HepG2 (cell line): ENCODE results near the gene ZNF563. TPM values are rescaled to one million over a fixed set of nuclear protein-coding genes. Genes with fewer than 3 reads are reported as not detected.

ENCODE experiments used
- DBP ChIP-seq: sonication (generic); formaldehyde crosslinking; IDR thresholded peaks from 2 replicates; pipeline ENCODE4 v1.4.0; 2020; ENCODE audit warnings: missing genetic modification reagents; ENCODE audit errors: not compliant biosample characterization
- FOSL2 ChIP-seq: sonication (generic); formaldehyde crosslinking; IDR thresholded peaks from 2 replicates; pipeline ENCODE4 v1.4.0; 2020; ENCODE audit warnings: missing genetic modification reagents
- GRHL1 ChIP-seq: sonication (generic); formaldehyde crosslinking; conservative IDR thresholded peaks from 2 replicates; pipeline ENCODE4 v1.8.0; 2022; ENCODE audit warnings: missing genetic modification reagents
- KDM2A ChIP-seq: sonication (generic); formaldehyde crosslinking; IDR thresholded peaks from 2 replicates; pipeline ENCODE4 v1.4.0; 2020; ENCODE audit warnings: low read depth, missing genetic modification reagents, borderline replicate concordance
- MBNL3 ChIP-seq: fragments of 250-450 bp; sonication (Bioruptor Pico); conservative IDR thresholded peaks from 2 replicates; pipeline ENCODE4 v1.8.0; 2022; ENCODE audit warnings: mild to moderate bottlenecking, inconsistent platforms
- MTF1 ChIP-seq: sonication (generic); formaldehyde crosslinking; IDR thresholded peaks from 2 replicates; pipeline ENCODE4 v1.5.0; 2020; ENCODE audit warnings: missing genetic modification reagents
- MXI1 ChIP-seq: IDR thresholded peaks from 3 replicates; pipeline ENCODE4 v1.6.1; 2012; ENCODE audit warnings: low read depth, low read length, inconsistent platforms, borderline replicate concordance
- MYC ChIP-seq: sonication (generic); formaldehyde crosslinking; IDR thresholded peaks from 2 replicates; pipeline ENCODE4 v1.9.0; 2021; ENCODE audit warnings: missing genetic modification reagents, borderline replicate concordance
- RARA ChIP-seq: IDR thresholded peaks from 2 replicates; pipeline ENCODE4 v1.6.1; 2016; ENCODE audit warnings: missing genetic modification reagents, missing compliant biosample characterization
- SMAD1 ChIP-seq: sonication (generic); formaldehyde crosslinking; IDR thresholded peaks from 2 replicates; pipeline ENCODE4 v1.4.0; 2020; ENCODE audit warnings: missing genetic modification reagents, low read depth, mild to moderate bottlenecking, borderline replicate concordance
- SMYD3 ChIP-seq: sonication (generic); formaldehyde crosslinking; IDR thresholded peaks from 2 replicates; pipeline ENCODE4 v1.8.1; 2023; ENCODE audit warnings: mild to moderate bottlenecking, missing genetic modification reagents
- SOX13 ChIP-seq, 3 experiments: fragments of 450-650 bp in 1 of 3; sonication (generic) in 1 of 3; formaldehyde crosslinking in 1 of 3; IDR thresholded peaks in 2 of 3; conservative IDR thresholded peaks in 1 of 3; 2 replicates each; pipeline versions ENCODE4 v1.5.0 to v1.6.1; 2016 to 2020; ENCODE audit warnings: antibody characterized with exemption in 1 of 3, mild to moderate bottlenecking in 1 of 3, missing compliant biosample characterization in 1 of 3, missing genetic modification reagents in 1 of 3, moderate library complexity in 1 of 3
- TGIF2 ChIP-seq: IDR thresholded peaks from 2 replicates; pipeline ENCODE4 v1.6.1; 2016; ENCODE audit warnings: control low read depth, missing compliant biosample characterization
- U2AF1 ChIP-seq: fragments of 200-400 bp; formaldehyde crosslinking; optimal IDR thresholded peaks from 2 replicates; pipeline ENCODE3; 2017; ENCODE audit warnings: mild to moderate bottlenecking, low read depth, low read length
- ZBTB43 ChIP-seq: sonication (generic); formaldehyde crosslinking; conservative IDR thresholded peaks from 2 replicates; pipeline ENCODE4 v1.4.0; 2020; ENCODE audit warnings: missing genetic modification reagents
- ZFX ChIP-seq: sonication (generic); formaldehyde crosslinking; IDR thresholded peaks from 2 replicates; pipeline ENCODE4 v1.4.0; 2020; ENCODE audit warnings: mild to moderate bottlenecking, low read depth, missing genetic modification reagents, moderate library complexity
- ZNF12 ChIP-seq: sonication (generic); formaldehyde crosslinking; IDR thresholded peaks from 2 replicates; pipeline ENCODE4 v1.5.0; 2020; ENCODE audit warnings: missing genetic modification reagents
- ZNF430 ChIP-seq: sonication (generic); formaldehyde crosslinking; IDR thresholded peaks from 2 replicates; pipeline ENCODE4 v1.9.0; 2021; ENCODE audit warnings: mild to moderate bottlenecking, missing genetic modification reagents
- ZNF512B ChIP-seq: sonication (generic); formaldehyde crosslinking; IDR thresholded peaks from 2 replicates; pipeline ENCODE4 v1.5.1; 2020; ENCODE audit warnings: missing genetic modification reagents, mild to moderate bottlenecking, borderline replicate concordance
- ZNF547 ChIP-seq: sonication (generic); formaldehyde crosslinking; IDR thresholded peaks from 2 replicates; pipeline ENCODE4 v1.5.1; 2020; ENCODE audit warnings: mild to moderate bottlenecking, missing genetic modification reagents
- ZNF619 ChIP-seq: sonication (generic); formaldehyde crosslinking; IDR thresholded peaks from 2 replicates; pipeline ENCODE4 v1.4.0; 2020; ENCODE audit warnings: mild to moderate bottlenecking, missing genetic modification reagents
- ZNF883 ChIP-seq: sonication (generic); formaldehyde crosslinking; IDR thresholded peaks from 2 replicates; pipeline ENCODE4 v1.5.1; 2020; ENCODE audit warnings: mild to moderate bottlenecking, missing genetic modification reagents; ENCODE audit errors: not compliant biosample characterization
- polyA plus RNA-seq, 8 experiments: library from polyadenylated mRNA; depleted of rRNA in 3 of 8; stranded (reverse) in 7 of 8; unstranded in 1 of 8; fragments of >200 nt; fragmentation: Illumina TruSeq in 4 of 8; extraction: Trizol in 4 of 8; gene quantifications; 2 replicates each; pipeline versions ENCODE4 v1.2.1 to v1.2.3, GENCODE V29; 2011 to 2016; ENCODE audit warnings: low read depth in 4 of 8, missing spikeins in 1 of 8, mixed read lengths in 1 of 8; ENCODE audit not compliant: insufficient read depth in 1 of 8
- total RNA-seq, 5 experiments: library from RNA; depleted of rRNA; stranded (reverse); fragments of >200 nt; fragmentation: Illumina TruSeq; extraction: Trizol; gene quantifications; 2 replicates each; pipeline ENCODE4 v1.2.3, GENCODE V29; 2016; ENCODE audit warnings: low read depth in 1 of 5

Gene ZNF563
- total and polyA plus RNA-seq, 2 of the 13 experiments (the other 11 are each of a cell fraction or from before 2014, with no cell fraction given), result 7.5 to 19.5 TPM

GRCh38 chr19:12294249-12295158, 38.9 kb downstream of the ZNF563 start, which contains the start of gene ZNF44 (continued):
- TF ChIP-seq ZNF512B (CRISPR knock-in tag) (peak; percentile 47; the same call in 1 of the 2 replicates), MTF1 (CRISPR knock-in tag) (peak; percentile 33; the same call in 1 of the 2 replicates), ZNF430 (CRISPR knock-in tag) (no peak; the same call in 1 of the 2 replicates), GRHL1 (CRISPR knock-in tag) (no peak), RARA (CRISPR knock-in tag) (peak; percentile 84), ZNF12 (CRISPR knock-in tag) (no peak), ZNF547 (CRISPR knock-in tag) (peak; percentile 72), SMAD1 (peak; percentile 29; the same call in 1 of the 2 replicates), DBP (no peak), FOSL2 (CRISPR knock-in tag) (peak; percentile 7; the same call in 1 of the 2 replicates), MBNL3 (CRISPR knock-in tag) (no peak), MYC (peak; percentile 30), ZNF883 (CRISPR knock-in tag) (peak; percentile 86), ZBTB43 (CRISPR knock-in tag) (no peak; the same call in 1 of the 2 replicates), U2AF1 (no peak), ZFX (CRISPR knock-in tag) (peak; percentile 76), SMYD3 (CRISPR knock-in tag) (no peak; the same call in 1 of the 2 replicates), MXI1 (peak; percentile 47; the same call in 1 of the 3 replicates), KDM2A (CRISPR knock-in tag) (peak; percentile 77), ZNF619 (CRISPR knock-in tag) (no peak), SOX13 (IDR thresholded peaks at IDR 0.05) (no peak), SOX13 (CRISPR knock-in tag; conservative IDR thresholded peaks at IDR 0.05 in 1 of 2, IDR thresholded peaks at IDR 0.05 in 1 of 2) (0 out of 4 replicates have a peak, but pooled peaks of 1 of the 2 experiments have one; percentile 40), TGIF2 (CRISPR knock-in tag) (peak; percentile 85)
